ENCODE data around the gene PTPN5.

The PTPN5 gene

GRCh38 chr11:18770479-18771125 lies 21.0 kb downstream of the PTPN5 start:
- H3K79me2 ChIP-seq (ENCODE audit: low read length), result no peaks in the 10 kb centered on the region
- H3K4me3 ChIP-seq (ENCODE audit: low read length), result no peak overlapping the region
- no peak overlapping the region for H3K9ac ChIP-seq (ENCODE audit: low read length)
- peaks cover 15% of the 10 kb centered on the region for H3F3A ChIP-seq (ENCODE audit: insufficient read depth, low read length)
- H2AFZ ChIP-seq (ENCODE audit: low read length), result no peak overlapping the region
- peak overlapping the region; percentile 24; the same call in 1 of the 2 replicates for H3K4me2 ChIP-seq (ENCODE audit: low read depth, low read length)
- H3K27ac ChIP-seq (ENCODE audit: low read length), result peak overlapping the region; percentile 83
- H4K20me1 ChIP-seq (ENCODE audit: insufficient read depth, low read length), result no peaks in the 10 kb centered on the region
- H3K36me3 ChIP-seq (replicated peaks; ENCODE audit: insufficient read depth, low read length), result no peaks in the 10 kb centered on the region
- H3K4me1 ChIP-seq (ENCODE audit: low read length), result peaks cover 34% of the 10 kb centered on the region
- H3K9me3 ChIP-seq (replicated peaks; ENCODE audit: insufficient read depth, low read length), result no peaks in the 10 kb centered on the region
- TF ChIP-seq CTCF (IDR thresholded peaks at IDR 0.05; ENCODE audit: low read length) (no peak), EZH2 (optimal IDR thresholded peaks at IDR 0.05; ENCODE audit: low read depth, low read length) (no peak), EZH2phosphoT487 (IDR thresholded peaks at IDR 0.05; ENCODE audit: low read length) (no peak)
- no peak for DNase-seq
- H3K9me2 ChIP-seq (replicated peaks; ENCODE audit: insufficient read depth, low read length), result no peaks in the 10 kb centered on the region
- H3K27me3 ChIP-seq (replicated peaks; ENCODE audit: insufficient read depth, low read length), result no peaks in the 10 kb centered on the region

GRCh38 chr11:18769802-18770456 lies 21.7 kb downstream of the PTPN5 start:
- peaks cover 34% of the 10 kb centered on the region for H3K4me1 ChIP-seq (ENCODE audit: low read length)
- H3K27me3 ChIP-seq (replicated peaks; ENCODE audit: insufficient read depth, low read length), result no peaks in the 10 kb centered on the region
- TF ChIP-seq EZH2phosphoT487 (IDR thresholded peaks at IDR 0.05; ENCODE audit: low read length) (no peak), EZH2 (optimal IDR thresholded peaks at IDR 0.05; ENCODE audit: low read depth, low read length) (no peak), CTCF (IDR thresholded peaks at IDR 0.05; ENCODE audit: low read length) (no peak)
- H2AFZ ChIP-seq (ENCODE audit: low read length), result no peak overlapping the region
- peaks cover 15% of the 10 kb centered on the region for H3F3A ChIP-seq (ENCODE audit: insufficient read depth, low read length)
- H3K79me2 ChIP-seq (ENCODE audit: low read length), result no peaks in the 10 kb centered on the region
- H3K9ac ChIP-seq (ENCODE audit: low read length), result no peak overlapping the region
- H3K9me2 ChIP-seq (replicated peaks; ENCODE audit: insufficient read depth, low read length), result no peaks in the 10 kb centered on the region
- H3K27ac ChIP-seq (ENCODE audit: low read length), result peak overlapping the region; percentile 83
- H4K20me1 ChIP-seq (ENCODE audit: insufficient read depth, low read length), result no peaks in the 10 kb centered on the region
- DNase-seq, result peak; percentile 77
- H3K36me3 ChIP-seq (replicated peaks; ENCODE audit: insufficient read depth, low read length), result no peaks in the 10 kb centered on the region
- no peak overlapping the region for H3K4me3 ChIP-seq (ENCODE audit: low read length)
- H3K4me2 ChIP-seq (ENCODE audit: low read depth, low read length), result peak overlapping the region; percentile 24; the same call in 1 of the 2 replicates
- no peaks in the 10 kb centered on the region for H3K9me3 ChIP-seq (replicated peaks; ENCODE audit: insufficient read depth, low read length)

- DNase-seq, result no peak
- no peaks in the 10 kb centered on the region for H3K36me3 ChIP-seq (replicated peaks; ENCODE audit: insufficient read depth, low read length)
- no peaks in the 10 kb centered on the region for H3K9me2 ChIP-seq (replicated peaks; ENCODE audit: insufficient read depth, low read length)
- peak overlapping the region; percentile 27; the same call in 1 of the 2 replicates for H3K9ac ChIP-seq (ENCODE audit: low read length)
- peaks cover 34% of the 10 kb centered on the region for H3K4me1 ChIP-seq (ENCODE audit: low read length)
- peak overlapping the region; percentile 83 for H3K27ac ChIP-seq (ENCODE audit: low read length)
- TF ChIP-seq EZH2phosphoT487 (IDR thresholded peaks at IDR 0.05; ENCODE audit: low read length) (no peak), EZH2 (optimal IDR thresholded peaks at IDR 0.05; ENCODE audit: low read depth, low read length) (no peak), CTCF (IDR thresholded peaks at IDR 0.05; ENCODE audit: low read length) (no peak)
- no peaks in the 10 kb centered on the region for H3K27me3 ChIP-seq (replicated peaks; ENCODE audit: insufficient read depth, low read length)
- no peaks in the 10 kb centered on the region for H3K79me2 ChIP-seq (ENCODE audit: low read length)
- H4K20me1 ChIP-seq (ENCODE audit: insufficient read depth, low read length), result no peaks in the 10 kb centered on the region
- peak overlapping the region; percentile 51 for H3K4me2 ChIP-seq (ENCODE audit: low read depth, low read length)
- H3F3A ChIP-seq (ENCODE audit: insufficient read depth, low read length), result peaks cover 15% of the 10 kb centered on the region
- no peak overlapping the region for H3K4me3 ChIP-seq (ENCODE audit: low read length)
- H2AFZ ChIP-seq (ENCODE audit: low read length), result peak overlapping the region; percentile 57
- no peaks in the 10 kb centered on the region for H3K9me3 ChIP-seq (replicated peaks; ENCODE audit: insufficient read depth, low read length)
Observed at GRCh38 chr11:18768978-18769377, 22.6 kb downstream of the PTPN5 start.
